Measurements from ENCODE around the gene RNF227.

- TF ChIP-seq CTCF (IDR thresholded peaks at IDR 0.05) = no peak
- TF ChIP-seq POLR2AphosphoS5 (IDR thresholded peaks at IDR 0.05) = no peak
- no peak for TF ChIP-seq POLR2A (IDR thresholded peaks at IDR 0.05)
- TF ChIP-seq EP300 (IDR thresholded peaks at IDR 0.05) = no peak
These were observed 30.4 kb upstream of the RNF227 start for GRCh38 chr17:7946441-7946840.

All from sigmoid colon (tissue), 4 donors.